ENCODE measurements around the gene LPA. TPM values are rescaled to one million over a fixed set of nuclear protein-coding genes. Genes with fewer than 3 reads are reported as not detected.
"Not testable (repeated sequence)": the region's sequence is repeated elsewhere in the genome, so short reads cannot be mapped to it uniquely, and the experiment has no call there.

LPA gene
- polyA plus RNA-seq, 4 donors: 0.11 to 0.38 (median 0.28) TPM

DNA sequence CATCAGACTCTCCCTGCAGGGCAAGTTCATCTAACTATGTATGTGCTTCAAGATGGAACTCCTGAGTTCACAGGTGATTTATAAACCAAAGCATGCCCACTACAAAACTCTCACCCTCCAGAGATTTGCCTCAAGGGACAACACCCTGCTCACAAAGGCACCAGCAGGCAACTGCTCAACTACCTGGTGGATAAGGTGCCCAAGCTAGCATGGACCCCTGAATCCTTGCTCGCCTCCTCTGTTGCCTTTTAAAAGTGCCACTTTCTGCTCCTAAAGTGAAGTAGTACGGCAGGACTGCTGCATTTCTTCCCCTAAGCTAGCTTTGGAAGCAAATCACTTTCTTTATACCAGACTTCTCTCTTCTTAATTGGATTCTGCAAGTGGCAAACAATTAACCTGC is 1.2 kb downstream of the LPA start:
- no peak for DNase-seq (ENCODE audit: low read depth in 4 of 4, low spot score in 2 of 4)

DNA sequence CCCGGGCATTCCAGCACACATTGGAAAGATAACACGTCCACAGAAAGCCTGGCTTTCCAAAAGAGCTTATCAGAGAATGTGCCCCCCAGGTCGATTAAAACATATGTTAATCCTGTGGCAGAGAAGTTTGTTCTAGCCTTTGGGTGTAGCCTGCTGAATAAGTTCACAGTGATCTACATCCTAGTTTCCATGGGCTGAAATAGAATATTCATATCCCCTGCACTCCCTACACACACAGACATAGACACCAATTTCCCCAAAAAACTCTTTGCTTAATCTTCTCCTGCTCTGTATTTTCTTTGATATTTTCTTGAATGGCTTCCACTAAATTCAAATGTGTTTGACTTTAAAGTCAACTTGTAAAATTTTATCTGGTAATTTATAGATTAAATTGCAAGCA is 1.6 kb downstream of the LPA start:
- no peak for DNase-seq (ENCODE audit: low read depth in 4 of 4, low spot score in 2 of 4)

DNA sequence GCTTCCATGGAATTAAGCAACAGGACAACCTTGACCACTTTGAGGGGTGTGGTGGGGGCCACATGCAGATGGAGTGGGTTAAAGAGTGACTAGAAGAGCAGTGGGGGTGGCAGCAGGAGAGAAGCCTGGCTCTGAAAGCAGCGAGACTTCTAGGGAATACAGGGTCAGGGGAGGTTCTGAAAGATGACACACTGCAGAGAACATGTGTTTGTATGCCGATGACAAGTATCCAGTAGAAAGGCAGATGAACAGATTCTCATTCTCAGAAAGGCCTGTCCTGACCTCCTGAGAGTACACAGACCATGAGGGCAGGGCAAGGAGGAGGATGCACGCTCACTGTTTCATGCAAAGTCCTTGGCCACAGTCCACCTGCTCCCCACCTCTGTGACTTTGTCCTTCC is 2.9 kb downstream of the LPA start:
- no peak for DNase-seq (ENCODE audit: low read depth in 4 of 4, low spot score in 2 of 4)

DNA sequence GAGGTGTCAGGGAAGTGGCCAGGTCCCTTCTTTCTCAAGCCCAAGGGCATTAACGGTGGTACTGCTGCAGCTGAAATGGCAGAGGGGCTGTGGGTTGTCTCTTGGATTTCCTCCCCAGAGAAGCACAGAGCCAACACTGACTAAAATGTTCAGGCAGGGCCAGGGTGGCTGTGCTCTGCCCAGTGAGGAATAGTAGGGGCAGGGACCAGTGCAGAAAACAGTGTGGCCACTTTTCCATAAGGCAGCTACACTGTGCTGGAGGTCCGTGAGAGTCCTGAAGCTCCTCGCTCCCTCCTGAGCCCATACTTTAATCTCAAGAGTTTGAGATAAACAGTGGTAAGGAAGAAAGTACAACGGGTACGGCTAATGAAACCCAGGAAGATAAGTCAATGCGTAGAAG is 4.5 kb downstream of the LPA start:
- DNase-seq (ENCODE audit: low read depth in 4 of 4, low spot score in 2 of 4): no peak

DNA sequence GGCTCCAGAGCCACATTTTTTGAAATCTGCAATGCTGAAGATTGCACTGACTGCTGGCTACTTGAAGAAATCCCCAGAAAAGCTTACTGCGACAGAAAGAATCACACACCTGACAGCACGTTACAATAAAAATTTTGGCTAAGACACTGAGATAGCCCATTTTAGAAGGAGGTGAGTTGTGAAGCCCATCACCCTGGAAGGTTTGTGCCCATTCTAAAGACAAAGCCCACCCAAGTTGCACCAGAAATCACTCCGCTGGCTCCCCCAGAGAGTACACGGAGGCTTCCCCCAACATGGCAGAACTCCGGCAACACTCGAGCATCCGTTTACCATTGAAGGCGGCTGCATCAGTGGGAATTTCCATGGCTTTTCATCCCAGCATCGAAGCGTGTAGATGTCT is 29.4 kb downstream of the LPA start:
- DNase-seq (ENCODE audit: low read depth in 4 of 4, low spot score in 2 of 4): peak in 1 of 4 donors; percentile 1

DNA sequence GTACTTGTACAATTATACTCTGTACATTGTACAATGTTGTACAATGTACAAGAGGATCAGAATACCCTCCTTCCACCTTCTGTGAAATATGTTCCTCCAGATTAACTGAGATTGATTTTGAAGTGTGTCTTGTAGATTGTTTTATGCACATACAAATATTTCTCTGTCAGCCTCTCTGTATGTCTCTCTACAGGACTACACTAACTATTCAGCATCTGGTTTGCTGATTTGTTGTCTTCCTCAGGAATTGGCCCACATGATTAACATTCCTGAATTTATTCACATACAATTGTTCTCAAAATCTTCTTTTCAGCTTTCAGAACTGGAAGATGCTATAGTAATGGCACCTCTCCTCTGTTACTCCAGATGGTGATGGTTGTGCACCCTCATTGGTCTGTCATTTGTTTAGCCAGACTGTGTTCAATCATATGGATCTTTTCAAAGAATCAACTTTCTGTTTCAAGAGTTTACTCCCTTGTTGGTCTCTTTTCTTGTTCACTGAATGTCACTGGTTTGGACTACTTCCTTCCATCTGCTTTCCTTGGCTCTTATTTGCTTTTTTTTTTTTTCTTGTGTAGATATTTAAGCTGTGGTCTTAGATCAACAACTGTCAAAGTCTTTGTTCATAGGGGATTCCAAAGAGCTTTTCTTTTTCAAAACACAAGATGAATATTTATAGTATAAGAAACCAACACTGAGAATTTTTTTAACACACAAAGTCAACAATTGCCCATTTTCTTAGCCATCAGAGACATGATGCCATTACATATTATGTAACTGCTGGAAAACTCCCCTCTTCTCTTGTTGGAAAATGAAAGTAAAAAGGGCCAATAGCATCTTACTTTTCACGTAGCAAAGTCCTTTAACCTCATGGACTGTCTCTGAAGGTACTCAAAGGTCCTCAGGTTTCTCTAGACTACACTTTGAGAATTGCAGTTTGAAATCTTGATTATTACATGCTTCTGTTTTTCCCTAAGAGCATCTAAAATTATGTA is 67.9 kb downstream of the LPA start:
- DNase-seq (ENCODE audit: low read depth in 4 of 4, low spot score in 2 of 4): no peak

DNA sequence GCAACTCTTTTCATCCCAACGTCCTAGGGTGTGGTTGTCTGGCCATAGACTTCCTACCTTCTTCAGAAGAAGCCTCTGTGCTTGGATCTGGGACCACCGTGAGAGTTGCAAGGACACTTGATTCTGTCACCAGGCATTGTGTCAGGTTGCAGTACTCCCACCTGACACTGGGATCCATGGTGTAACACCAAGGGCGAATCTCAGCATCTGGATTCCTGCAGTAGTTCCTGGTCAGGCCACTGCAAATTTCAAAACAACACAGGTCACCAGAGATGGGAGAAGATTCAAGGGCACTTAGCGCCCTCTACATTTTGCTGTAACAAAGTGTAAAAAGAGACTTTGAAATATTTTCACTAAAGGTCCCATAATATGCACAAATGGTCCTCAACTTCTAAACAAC is 68.8 kb downstream of the LPA start:
- not testable (repeated sequence) for DNase-seq (ENCODE audit: low read depth in 4 of 4, low spot score in 2 of 4)

DNA sequence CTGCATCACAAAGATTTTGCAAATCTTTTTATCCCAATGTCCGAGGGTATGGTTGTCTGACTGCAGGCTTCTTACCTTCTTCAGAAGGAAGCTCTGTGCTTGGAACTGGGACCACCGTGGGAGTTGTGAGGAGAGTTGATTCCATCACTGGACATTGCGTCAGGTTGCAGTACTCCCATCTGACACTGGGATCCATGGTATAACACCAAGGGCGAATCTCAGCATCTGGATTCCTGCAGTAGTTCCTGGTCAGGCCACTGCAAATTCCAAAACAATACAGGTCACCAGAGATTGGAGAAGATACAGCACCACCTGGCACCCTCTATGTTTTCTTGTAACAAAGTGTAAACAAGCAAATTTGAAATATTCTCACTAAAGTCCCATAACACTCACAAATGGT is 77.7 kb downstream of the LPA start:
- no peak for DNase-seq (ENCODE audit: low read depth in 4 of 4, low spot score in 2 of 4)

DNA sequence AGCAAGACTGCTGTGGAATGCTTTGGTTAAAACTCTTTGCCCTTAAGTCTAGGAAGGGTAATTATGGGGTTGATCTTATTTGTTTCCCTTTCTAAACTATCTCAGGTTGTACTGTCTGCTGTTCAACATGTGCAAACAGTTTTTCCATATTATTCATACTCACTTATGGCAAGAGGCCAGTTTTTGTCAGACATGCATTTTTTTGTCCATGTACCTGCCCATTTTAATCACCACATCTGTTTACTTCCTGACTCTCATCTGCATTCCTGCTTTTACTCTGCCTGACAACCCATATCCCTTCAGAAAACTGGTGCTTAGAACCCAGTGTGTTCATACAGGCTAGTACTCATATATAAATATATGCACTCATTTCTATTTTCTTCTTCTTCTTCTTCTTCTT is 80.3 kb downstream of the LPA start:
- no peak for DNase-seq (ENCODE audit: low read depth in 4 of 4, low spot score in 2 of 4)

DNA sequence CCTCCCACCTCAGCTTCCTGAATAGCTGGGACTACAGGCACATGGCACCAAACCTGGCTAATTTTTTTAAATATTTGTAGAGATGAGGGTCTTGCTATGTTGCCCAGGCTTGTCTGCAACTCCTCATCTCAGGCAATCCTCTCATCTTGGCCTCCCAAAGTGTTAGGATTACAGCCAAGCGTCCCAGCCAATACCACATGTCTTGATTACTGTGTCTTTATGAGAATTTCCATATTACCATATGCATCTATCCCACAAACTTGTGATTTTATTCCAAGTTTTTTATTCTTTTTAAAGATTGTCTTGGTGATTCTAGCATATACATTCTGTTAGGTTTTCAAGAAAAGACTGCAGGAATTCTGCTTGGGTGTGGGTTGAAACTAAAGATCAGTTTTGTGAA is 82.7 kb downstream of the LPA start:
- no peak for DNase-seq (ENCODE audit: low read depth in 4 of 4, low spot score in 2 of 4)

DNA sequence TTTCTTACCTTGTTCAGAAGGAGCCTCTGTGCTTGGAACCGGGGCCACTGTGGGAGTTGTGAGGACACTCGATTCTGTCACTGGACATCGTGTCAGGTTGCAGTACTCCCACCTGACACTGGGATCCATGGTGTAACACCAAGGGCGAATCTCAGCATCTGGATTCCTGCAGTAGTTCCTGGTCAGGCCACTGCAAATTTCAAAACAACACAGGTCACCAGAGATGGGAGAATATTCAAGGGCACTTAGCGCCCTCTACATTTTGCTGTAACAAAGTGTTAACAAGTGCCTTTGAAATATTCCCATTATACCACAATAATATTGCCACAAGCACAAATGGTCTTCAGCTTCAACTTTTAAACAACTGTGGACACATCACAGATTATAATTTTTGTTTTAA is 85.6 kb downstream of the LPA start:
- DNase-seq (ENCODE audit: low read depth in 4 of 4, low spot score in 2 of 4): not testable (repeated sequence)

DNA sequence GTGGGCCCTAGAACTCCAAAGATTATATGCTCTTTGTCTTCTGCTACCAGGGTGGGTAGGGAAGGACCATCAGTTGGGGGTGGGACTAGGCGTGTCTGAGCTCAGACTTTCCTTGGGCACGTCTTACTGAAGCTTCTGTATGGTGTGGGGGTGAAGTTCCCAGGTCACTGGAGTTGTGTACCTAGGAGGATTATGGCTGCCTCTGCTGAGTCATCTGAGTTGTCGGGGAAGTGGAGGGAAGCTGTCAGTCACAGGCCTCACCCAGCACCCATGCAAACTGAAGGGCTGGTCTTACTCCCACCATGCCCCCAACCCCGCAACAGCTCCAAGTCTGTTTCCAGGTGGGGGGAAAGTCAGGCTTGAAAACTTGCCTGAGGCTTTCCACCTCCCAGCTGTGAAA is 90.1 kb downstream of the LPA start:
- no peak for DNase-seq (ENCODE audit: low read depth in 4 of 4, low spot score in 2 of 4)

DNA sequence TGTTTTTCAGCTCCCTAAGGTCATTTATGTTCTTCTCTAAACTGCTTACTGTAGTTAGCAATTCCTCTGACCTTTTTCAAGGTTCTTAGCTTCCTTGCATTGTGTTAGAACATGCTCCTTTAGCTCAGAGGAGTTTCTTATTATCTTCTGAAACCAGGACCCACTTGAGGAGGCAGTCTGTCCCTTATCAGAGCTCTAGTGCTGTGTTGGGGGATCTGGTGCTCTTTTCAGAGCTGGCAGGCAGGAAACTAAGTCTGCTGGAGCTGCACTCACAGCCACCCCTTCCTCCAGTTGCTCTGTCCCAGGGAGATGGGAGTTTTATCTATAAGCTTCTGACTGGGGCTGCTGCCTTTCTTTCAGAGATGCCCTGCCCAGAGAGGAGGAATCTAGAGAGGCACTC is 92.9 kb downstream of the LPA start:
- DNase-seq (ENCODE audit: low read depth in 4 of 4, low spot score in 2 of 4): not testable (repeated sequence)

DNA sequence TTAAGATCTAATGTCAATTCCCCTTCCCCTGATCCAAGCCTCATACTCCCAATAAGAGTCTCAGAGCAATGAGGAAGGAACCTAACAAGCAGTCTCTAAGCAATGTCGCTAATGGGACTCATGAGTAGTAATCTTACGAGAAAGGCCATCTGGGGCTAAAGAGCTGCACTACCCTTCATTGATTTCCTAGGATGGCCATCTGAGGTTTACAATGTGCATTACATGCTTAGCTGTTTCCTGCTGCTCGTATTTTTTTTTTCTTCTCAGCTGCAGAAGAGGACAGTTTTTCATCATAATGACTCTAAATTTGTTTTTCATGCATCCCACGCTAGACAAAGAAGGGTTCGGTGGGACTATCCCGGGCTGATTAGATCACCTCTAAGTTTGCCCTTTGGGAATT is 119.3 kb downstream of the LPA start:
- no peak for DNase-seq (ENCODE audit: low read depth in 4 of 4, low spot score in 2 of 4)

DNA sequence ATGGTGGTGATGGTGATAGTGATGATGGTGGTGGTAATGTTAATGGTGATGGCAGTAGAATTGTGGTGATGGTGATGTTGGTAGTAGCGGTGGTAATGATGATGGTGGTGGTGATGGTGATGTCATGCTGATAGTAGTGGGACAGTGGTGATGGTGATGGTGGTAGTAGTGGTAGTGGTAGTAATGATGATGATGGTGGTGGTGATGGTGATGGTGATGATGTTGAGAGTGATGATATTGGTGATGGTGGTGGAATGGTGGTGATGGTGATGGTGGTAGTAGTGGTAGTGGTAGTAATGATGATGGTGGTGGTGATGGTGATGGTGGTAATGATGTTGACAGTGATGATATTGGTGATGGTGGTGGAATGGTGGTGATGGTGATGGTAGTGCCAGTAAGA is 128.8 kb downstream of the LPA start:
- no peak for DNase-seq (ENCODE audit: low read depth in 4 of 4, low spot score in 2 of 4)

DNA sequence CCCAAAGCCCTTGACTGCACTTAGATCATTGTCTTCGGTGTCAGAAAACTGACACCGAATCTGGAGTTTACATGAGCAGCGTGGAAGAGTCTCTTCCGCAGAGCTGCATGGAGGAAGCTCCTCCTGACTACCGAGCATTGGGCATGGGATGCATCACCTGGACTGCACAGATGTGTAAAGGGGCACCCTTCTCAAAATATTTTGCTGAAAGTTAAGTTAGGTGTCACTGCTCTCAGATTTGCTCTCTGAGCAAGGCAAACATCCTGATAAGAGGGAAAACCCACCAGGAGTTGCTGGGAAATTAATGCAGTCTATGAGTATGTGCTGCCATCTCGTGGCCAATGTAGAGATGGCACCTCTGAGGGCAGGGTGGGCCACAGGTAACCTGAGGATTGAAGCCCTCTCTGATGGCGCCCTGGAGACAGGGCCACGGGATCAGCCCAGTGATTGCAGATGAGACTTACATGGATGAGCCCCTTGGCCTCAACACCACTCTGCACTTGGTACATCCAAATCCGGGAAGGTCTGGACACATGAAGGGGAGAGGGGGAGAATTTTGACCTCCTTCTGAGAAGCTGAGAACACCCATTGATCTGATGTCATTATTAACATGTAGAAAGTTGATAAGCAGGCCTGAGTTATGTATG is 129.9 kb downstream of the LPA start:
- DNase-seq (ENCODE audit: low read depth in 4 of 4, low spot score in 2 of 4): peak; percentile 20 to 58 (median 42)

DNA sequence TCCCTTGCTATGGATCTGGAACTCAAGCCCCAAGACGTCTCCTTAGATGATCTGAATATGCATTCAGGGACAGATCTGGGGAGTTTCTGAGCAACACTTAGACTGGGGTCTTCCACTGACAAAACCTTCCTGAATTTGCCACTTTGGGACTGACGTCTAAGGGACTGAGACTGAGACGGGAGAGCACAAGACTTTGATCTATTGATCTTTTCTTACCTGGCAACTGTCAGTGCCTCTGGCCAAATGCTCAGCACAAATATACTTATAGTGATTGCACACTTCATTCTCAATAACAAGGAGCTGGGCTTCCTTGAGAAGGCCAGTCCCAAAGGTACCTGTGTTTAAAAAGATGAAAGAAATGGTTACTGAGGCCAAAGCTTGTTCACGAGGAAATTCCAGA is 131.8 kb downstream of the LPA start:
- no peak for DNase-seq (ENCODE audit: low read depth in 4 of 4, low spot score in 2 of 4)

DNA sequence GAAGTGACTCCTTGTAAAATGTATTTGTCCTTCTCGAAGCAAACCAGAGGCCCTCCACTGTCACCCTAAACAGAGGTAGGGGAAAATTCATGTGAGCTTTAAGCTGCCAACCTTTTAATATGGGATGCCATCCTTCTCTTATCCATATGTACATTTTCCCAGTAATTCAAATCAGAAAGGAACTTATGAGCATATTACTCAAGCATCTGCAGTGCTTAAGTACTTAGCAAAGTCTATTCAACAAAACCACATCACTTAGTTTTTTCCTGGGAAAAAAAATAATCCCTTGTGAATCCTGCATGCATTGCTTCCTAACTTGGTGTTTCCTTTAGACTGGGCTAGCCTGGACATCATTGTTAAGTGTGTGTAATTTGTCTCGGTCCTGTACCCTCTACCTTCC is 132.2 kb downstream of the LPA start:
- DNase-seq (ENCODE audit: low read depth in 4 of 4, low spot score in 2 of 4): no peak

DNA sequence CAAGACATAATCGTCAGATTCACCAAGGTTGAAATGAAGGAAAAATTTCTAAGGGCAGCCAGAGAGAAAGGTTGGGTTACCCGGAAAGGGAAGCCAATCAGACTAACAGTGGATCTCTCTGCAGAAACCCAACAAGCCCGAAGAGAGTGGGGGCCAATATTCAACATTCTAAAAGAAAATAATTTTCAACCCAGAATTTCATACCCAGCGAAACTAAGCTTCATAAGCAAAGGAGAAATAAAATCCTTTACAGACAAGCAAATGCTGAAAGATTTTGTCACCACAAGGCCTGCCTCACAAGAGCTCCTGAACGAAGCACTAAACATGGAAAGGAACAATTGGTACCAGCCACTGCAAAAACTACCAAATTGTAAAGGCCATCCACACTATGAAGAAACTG is 134.6 kb downstream of the LPA start:
- not testable (repeated sequence) for DNase-seq (ENCODE audit: low read depth in 4 of 4, low spot score in 2 of 4)

DNA sequence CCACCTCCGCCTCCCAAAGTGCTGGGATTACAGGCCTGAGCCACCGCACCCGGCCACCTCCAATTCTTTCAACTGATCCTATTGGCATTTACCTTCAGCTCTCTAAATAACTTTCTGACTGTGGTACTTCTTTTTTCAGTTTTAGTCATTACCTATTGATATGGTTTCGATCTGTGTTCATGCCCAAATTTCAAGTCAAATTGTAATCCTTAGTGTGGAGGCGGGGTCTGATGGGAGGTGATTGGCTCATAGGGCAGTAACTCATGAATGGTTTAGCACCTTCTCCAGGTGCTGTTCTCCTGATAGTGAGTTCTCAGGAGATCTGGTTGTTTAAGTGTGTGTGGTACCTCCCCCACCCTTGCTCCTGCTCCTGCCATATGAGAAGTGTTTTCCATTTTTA is 140.9 kb downstream of the LPA start:
- DNase-seq (ENCODE audit: low read depth in 4 of 4, low spot score in 2 of 4): no peak

DNA sequence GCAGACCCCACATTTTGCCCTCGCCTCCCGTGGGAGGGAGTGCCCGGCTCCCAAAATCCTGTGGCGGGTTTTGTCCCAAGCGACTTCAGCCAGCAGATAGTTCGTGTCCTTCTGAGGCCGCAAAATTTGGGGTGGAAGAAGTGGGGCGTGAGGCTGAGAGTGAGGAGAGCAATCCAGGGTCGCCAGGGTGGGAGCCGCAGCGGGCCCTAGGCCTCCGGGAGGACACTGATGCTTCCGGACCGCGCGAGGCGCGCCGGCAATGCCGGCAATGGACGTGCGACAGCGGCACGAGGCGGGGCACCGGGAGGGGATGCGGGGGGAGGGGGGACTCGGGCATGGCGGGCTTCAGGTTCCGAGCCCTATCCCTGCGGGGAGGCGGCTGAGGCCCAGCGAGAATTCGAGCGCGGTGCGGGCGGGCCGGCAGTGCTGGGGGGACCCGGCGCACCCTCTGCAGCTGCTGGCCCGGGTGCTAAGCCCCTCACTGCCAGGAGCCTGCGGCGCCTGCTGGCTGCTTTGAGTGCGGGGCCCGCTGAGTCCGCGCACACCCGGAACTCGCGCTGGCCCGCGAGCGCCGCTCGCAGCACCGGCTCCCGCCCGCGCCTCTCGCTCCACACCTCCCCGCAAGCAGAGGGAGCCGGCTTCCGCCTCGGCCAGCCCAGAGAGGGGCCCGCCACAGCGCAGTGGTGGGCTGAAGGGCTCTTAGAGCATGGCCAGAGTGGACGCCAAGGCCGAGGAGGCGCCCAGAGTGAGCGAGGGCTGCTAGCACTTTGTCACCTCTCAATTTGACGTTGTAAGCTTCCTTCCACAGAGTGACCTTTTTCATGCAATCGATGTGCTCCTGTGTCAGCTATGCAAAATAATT is 143.8 kb downstream of the LPA start:
- peak; percentile 41 to 71 (median 56) for DNase-seq (ENCODE audit: low read depth in 4 of 4, low spot score in 2 of 4)
